ENCODE measurements around the gene CTRB1.
"Not testable (repeated sequence)": the region's sequence is repeated elsewhere in the genome, so short reads cannot be mapped to it uniquely, and the experiment has no call there.

Gene CTRB1

DNA sequence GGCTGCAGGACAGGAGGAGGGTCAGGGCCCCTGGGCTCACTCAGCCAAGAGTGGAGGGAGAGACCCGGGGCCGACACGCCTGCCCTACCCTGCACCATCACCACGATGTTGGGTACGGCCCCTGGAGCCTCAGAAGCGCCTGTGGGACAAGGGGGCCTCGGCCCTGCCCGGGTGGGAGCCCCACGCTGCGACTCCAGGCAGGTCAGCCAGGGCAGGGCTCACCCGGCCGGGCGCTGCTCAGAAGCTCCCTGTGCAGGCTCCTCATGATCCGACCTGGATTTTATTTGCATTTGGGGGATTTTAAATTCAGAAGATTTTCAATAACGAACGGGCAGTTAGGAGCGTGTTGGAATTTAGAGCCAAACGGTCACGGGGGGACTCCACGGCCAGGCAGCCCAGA lies 13.9 kb upstream of the CTRB1 start:
- DNase-seq: not testable (repeated sequence)

DNA sequence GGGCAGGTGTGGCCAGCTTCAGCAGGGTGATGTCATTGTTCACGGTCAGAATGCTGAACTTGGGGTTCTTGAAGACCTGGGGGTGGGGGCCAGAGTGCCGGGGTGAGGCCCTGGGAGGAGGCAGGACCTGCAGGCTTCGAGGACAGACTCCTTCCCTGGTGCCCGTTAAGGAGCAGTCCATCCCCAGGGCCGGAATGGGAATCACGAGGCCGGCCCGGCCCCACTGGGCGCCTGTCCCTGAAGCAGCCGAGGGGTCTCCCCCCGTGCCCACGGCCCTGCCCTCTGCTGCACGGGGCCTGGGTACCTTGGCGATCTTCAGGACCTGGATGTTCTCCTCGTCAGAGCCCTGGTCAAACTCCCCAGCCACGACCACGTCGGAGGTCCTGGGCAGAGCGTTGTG lies 13.3 kb upstream of the CTRB1 start:
- DNase-seq: not testable (repeated sequence)

DNA sequence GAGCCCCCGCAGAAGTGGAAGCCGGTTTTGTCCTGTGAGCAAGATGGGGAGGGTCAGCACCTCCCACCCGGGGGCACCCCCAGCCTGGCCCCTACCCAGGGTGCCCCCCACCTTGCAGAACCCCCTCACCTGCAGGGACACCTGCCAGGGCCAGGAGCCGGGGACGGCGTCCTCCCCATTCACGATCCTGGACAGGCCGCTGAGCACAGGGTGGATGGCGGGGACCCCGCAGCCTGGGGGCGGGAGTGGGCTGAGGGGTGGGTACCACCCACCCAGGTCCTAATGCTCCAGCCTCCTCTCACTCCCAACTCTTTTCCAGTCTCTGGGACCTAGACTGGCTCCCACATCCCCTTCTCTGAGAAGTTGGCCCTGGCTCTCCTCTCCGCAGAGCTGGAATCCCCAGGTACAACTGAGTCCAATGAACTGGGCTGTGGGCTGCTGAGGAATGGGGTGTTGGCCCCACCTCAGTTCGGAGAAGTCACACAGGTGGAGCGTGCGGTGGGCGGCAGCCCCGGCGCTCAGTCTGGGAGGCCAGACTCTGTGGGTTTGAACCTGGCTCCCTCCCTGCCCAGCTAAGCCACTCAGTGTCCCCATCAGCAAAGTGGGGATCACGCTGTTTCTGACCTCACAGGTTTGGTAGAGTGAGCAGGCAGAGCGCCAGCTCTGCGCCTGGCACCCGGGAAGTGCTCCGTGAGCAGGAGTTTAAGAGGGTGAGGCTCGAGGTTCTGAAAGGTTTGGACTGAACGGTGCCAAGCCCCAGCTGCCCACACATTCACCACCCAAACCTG lies 12.6 kb upstream of the CTRB1 start:
- not testable (repeated sequence) for DNase-seq

DNA sequence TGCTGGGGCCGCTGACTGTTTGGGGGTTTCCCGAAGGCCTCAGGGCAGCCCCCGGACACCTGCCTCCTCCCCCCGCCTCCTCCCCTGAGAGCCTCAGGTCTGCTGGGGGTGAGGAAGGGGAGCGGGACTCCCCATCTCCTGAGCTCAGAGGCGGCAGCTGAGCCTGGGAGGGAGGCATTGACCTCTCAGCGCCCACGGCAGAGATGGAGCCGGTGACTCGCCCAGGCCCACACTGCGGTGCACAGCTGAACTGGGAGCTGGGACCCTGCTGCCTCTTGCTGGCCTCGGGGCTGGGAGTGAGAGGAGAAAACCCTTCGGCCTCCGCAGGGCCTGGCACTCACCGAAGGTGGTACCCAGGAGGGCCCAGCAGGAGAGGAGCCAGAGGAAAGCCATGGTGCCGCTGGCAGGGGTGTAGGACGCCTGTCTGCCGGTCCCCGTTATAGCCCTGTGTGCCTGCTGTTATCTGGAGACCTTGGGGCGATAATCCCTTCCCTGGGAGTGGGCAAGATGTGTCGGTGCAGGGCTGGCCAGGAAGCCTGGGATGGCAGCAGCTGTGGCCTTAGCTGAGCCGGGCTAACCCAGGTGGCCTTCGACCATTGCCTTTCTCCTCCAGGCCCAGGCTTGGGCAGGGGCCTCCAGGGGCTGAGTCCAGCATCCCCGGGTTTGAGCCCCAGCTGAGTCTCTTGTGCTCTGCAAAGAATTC lies 11.9 kb upstream of the CTRB1 start, which contains the start of gene CTRB2:
TSS of gene CTRB2 (minus strand) at position 413 of the 703 bp plus-strand sequence. CDS start at position 393, 20 bp downstream.
- DNase-seq: no peak

DNA sequence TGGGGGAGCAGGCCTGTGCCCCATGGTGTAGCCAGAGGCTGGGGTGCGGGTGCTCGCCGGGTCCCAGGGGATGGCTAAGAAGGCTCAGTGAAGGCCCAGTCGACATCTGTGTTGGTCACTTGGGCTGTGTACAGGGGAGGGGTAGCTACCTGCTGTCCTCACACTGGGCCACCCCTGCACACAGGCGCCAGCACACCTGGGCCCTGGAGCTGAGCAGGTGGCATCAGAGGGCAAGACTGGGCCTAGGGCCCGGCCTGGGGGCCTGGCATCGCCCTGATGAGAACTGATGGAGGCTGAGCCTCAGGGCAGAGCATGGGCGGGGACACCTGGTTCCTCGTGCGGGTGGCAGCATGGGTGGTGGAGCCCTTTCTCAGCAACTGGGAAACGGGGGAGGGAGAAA lies 11.0 kb upstream of the CTRB1 start:
- DNase-seq: no peak

DNA sequence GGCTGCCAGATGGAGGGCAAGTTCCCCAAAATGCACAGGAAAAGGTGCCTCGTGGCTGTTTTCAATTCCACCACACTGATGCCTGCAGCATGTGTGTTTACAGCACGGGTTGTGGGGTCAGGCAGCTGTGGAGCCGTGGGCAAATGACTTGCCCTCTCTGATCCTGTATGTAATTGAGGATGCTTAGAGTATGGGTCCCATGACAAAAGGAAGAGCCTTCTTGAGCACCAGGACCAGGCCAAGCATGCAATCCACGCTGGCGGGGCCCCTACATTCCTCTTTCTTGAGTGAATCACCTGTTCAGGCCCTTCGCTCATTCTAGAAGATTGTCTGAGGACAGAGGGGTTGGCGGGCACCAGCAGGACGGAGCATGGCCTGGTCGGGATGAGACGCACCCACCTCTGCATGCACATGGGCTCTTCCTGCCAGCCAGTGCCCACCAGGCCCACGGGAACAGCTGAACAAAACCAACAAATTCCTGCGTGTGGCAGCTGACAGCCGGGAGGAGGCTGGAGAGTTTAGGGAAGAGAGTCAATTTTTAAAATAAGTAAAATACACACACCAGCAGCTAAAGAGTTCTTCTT lies 10.5 kb upstream of the CTRB1 start:
- DNase-seq: no peak

DNA sequence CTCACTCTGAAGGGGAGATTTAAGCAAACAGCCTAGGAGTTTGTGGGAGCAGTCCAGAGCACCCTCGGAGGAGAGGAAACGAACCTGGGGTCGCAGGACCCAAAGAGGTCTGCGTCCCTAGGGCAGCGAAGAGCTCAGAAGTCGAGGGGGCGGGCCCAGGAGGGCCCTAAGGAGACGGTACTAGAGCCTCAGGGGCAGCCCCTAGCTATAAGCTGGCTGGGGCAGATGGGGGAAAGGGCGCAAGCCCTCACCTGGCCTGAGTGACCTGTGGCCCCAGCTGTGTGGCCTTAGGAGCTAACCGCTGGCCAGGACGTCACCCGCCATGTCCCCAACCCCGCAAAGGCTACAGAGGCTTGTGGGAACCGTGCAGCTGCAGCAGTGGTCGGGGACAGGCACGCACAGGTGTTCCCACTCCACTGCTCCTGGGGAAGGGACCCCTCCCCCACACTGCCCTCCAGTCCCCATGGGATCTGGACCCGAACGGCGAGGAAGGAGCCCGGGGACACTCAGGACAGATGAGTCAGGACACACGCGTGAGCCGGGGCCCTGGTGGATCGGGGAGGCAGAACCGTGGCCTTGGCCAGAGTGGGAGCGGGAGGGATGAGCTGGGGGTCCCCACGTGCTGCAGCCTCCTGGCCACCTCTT lies 9.8 kb upstream of the CTRB1 start:
- no peak for DNase-seq

DNA sequence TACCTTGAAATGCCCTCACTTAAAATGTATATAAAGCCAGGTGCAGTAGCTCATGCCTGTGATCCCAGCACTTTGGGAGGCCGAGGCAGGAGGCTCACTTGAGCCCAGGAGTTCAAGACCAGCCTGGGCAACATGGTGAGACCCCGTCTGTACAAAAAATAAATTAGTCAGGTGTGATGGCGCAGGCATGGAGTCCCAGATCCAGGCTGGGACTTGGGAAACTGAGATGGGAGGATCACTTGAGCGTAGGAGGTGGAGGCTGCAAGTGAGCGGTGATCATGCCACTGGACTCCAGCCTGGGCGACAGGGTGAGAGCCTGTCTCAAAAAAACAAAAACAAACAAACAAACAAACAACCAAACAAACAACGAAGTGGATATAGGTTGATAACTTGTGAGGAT lies 9.3 kb upstream of the CTRB1 start:
- not testable (repeated sequence) for DNase-seq

DNA sequence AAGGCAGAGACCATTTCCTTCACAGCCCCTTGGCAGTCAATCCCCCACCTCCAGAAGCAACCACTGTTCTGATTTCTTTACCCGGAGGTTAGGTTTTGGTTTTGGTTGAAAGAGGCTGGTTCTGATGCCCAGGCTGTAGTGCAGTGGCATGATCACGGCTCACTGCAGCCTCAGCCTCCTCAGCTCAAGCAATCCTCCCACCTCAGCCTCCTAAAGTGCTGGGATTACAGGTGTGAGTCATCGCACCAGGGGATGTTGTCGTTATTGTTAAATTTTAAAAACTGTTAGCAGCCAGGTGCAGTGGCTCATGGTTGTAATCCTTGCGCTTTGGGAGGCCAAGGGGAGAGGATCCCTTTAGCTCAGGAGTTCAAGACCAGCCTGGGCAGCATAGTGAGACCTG lies 8.8 kb upstream of the CTRB1 start:
- no peak for DNase-seq

DNA sequence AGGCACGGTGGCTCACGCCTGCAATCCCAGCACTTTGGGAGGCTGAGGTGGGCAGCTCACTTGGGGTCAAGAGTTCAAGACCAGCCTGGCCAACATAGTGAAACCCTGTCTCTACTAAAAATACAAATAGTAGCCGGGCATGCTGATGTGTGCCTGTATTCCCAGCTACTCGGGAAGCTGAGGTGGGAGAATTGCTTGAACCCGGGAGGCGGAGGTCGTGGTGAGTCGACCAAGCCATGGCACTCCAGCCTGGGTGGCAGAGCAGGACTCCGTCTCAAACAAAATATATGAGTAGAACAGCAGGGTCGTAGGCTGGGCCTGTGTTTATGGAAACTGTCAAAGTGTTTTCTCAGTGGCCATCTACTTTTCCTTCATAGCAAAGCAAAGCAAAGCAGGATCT lies 7.5 kb upstream of the CTRB1 start:
- not testable (repeated sequence) for DNase-seq

DNA sequence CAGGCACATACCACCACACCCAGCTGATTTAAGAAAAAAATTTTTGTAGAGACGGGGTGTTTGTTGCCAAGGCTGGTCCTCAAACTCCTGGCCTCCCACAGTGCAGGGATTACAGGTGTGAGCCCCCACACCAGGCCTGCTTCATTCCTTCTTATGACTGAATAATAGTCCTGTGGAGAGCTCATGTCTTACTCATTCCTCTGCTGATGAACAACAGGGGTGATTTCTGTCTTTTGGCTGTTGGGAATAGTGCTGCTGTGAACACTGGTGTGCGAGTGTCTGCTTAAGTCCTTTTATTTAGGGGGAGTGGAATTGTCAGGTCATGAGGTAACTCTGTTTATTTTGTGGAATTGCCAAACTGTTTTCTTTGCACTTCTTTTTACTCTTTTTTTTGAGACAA lies 2.7 kb upstream of the CTRB1 start:
- no peak for DNase-seq

DNA sequence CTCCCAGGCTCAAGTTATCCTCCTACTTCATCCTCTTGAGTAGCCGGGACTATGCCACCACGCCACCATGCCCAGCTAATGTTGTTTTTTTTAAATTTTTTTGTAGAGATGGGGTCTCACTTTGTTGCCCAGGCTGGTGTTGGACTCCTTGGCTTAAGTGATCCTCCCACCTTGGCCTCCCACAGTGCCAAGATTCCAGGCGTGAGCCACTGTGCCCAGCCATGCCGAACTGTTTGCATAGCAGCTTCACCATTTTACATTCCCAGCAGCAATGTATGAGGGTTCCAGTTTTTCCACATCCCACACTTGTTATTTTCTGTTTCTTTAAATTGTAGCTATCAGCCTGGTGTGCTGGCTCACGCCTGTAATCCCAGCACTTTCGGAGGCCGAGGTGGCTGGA lies 2.2 kb upstream of the CTRB1 start:
- DNase-seq: no peak

DNA sequence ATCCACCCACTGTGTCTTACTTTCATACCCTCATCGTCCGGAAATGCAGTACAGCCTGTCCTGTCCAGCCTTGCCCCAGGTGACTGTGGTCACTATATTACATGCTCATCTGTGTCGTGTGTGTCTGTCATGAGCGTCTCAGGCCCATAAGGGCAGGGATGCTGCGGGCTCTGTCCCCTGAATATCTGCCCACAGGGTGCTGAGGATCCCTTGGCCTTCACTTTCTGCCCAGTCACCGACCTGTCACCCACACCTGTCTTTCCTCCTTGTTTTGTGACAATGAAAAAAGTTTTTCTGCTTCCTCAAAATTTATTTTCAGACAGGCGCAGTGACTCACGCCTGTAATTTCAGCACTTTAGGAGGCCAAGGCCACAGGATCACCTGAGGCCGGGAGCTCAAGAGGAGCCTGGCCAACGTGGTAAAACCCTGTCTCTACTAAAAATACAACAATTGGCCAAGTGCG lies 1.4 kb upstream of the CTRB1 start:
- DNase-seq: no peak

DNA sequence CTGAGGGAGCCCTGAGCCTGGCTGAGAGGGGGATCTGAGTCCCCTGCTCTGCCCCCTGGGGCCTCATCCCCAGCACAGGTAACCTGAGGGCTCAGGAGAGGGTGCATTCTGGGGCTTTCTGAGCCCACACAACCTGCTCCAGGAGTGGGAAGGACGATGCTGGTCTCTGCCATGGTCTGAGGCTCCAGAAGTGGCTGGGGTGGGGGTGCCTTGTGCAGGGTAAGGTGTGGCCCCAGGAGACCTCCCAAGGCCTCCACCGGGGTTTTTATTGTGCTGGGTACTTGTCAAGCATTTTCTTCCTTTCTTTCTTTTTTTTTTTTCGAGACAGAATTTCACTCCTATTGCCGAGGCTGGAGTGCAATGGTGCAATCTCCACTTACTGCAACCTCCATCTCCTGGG lies 300 bp downstream of the CTRB1 start:
- DNase-seq: no peak

DNA sequence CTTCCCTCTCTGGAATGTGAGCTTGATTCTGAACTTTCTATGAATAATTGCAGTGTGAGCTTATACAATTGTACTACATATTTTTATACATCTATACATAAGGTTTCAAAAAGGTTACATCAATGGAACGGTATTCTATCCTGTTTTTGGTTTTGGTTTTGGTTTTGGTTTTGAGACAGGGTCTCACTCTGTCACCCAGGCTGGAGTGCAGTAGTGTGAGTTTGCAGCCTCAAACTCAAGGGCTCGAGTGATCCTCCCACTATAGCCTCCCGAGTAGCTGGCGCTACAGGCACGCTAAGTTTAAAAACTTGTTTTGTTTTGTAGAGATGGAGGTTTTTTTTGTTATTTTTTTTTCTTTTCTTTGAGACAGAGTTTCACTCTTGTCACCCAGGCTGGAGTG lies 1.1 kb downstream of the CTRB1 start:
- no peak for DNase-seq

DNA sequence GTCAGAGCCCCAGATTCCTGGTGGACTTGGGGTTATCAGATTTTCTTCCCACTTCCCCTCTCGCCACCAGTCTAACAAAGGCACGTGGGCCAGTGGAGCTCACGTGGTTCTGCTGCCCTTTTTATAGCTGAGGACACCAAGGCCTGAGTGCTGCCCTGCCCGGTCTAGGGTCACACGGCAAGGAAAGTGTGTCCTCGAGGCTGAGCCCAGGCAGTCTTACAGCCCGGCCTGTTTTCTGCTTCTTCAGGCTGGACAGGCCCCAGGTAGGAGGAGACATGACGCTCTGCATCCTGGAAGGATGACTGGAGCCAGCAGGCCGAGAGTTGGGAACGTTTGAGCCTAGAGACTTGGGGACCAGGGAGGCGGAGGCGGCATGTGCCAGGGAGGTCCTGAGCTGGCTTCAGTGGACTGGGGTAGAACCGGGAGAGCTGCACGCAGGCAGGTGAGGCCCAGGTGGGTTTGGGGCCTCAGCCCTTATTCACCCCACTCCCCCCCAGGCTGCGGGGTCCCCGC lies 3.5 kb downstream of the CTRB1 start:
- DNase-seq: no peak

DNA sequence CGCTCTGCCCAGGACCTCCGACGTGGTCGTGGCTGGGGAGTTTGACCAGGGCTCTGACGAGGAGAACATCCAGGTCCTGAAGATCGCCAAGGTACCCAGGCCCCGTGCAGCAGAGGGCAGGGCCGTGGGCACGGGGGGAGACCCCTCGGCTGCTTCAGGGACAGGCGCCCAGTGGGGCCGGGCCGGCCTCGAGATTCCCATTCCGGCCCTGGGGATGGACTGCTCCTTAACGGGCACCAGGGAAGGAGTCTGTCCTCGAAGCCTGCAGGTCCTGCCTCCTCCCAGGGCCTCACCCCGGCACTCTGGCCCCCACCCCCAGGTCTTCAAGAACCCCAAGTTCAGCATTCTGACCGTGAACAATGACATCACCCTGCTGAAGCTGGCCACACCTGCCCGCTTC lies 4.3 kb downstream of the CTRB1 start:
- not testable (repeated sequence) for DNase-seq

DNA sequence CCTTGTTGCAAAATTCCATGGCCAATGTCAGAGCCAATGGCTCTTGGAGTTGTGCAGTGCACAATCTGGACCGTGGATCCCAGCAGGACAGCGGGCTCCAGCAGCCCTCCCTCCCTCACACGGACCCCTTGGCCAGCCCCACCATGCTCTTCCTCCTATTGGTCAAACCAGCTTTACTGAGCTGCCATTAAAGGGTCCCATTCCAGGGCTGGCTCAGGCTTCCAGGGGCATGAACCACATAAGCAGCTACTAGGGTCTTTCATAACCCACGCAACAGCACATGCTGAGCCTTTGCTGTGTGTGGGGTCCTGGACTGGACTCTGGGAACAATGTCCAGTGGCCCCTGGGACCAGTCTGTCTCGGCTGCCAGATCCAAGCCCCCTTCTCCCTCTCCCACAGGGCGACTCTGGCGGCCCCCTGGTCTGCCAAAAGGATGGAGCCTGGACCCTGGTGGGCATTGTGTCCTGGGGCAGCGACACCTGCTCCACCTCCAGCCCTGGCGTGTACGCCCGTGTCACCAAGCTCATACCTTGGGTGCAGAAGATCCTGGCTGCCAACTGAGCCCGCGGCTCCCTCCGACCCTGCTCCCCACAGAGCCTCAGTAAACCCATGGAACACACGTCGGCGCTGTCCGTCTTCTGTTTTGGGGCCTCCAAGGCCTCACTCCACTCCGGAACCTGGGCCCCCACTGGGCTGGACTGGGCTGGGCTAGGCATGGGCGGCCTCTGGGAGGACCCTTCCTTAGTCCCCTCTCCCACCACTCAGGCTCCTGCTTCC lies 5.7 kb downstream of the CTRB1 start:
- no peak for DNase-seq

DNA sequence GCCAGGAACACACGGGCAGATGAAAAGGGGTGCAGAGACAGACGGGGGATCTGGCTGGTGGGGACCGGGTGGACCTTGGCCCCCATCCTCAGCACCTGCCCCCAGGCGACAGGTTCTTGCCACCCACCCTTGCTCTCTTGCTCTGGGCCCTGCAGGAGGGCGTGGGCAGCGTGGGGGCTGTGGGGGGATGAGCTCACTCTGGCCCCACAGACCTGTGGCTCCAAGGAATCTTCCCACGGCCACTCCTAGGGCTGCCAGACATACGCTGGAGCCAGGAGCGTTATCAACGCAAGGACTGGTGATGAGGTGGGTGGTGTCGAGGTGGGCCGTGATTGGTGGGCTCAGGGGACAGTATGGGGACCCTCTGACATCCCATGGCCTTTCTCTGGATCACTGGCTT lies 6.3 kb downstream of the CTRB1 start:
- no peak for DNase-seq

DNA sequence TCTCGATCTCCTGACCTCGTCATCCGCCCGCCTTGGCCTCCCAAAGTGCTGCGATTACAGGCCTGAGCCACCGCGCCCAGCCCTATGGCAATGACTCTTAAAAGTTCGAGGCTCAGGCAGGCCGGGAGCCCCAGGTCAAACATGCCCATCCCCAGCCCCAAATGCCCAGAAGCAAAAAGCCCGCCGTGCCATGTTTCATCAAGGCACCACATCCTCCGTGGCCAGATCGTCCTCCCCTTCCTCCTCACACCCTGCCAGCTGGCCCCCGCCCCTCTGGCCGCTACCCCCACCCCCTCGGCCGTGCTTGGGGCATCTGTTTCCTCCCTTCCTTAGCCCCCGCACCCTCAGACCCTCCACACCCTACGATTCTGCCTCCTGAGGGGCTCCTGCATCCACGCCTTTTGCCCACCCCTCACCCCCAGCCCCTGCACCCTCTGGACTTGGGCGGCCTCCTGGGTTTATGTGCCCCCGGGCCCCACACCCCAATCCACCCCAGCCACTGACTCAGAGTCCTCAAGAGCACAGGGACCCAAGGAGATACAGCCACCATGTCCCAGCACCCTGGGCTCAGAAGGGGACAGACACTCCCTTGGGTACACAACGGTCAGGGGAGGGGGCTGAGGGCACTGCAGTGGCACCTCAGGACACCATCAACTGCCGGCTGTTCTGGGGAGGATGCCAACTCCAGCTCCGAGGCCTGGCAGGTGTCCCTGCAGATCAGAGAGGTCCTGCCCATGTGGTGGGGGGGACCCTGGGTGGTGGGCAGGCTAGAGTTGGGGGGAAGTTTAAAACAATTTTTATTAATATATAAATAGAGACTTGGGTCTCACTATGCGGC lies 7.1 kb downstream of the CTRB1 start:
- no peak for DNase-seq

DNA sequence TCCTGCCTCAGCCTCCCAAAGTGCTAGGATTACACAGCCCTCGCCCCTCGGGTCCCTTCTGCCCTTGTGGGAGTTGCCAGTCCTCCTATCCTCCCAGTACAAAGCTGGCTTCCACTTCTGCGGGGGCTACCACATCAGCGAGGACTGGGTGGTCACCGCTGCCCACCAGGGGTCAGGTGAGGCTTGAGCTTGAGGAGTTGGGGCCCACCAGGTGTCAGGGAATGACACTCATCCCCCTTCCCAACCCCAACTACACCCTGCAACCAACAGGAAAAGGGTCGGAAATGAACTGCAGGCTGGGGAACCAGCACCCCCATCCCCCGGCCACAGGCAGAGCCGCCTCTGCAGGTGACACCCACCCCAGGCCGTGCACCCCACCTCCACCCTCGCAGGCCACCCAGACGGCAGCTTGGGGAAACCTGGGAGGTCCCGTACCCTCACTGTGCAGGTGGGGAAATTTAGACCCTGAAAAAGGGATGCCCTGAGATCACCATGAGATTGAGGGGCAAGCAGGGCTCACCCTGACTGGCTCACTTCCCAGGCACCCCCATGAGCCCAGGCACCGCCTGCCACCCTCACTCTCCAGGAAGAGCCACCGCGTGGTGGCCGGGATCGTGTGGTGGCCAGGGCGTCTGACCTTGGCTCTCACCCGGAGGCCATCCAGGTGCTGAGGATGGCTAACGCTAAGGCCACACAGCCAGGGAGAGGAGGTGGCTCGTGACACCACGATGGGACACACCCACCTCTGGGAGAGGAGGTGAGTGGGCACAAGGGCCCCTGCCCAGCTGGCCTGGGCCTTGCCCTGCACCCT lies 8.0 kb downstream of the CTRB1 start:
- no peak for DNase-seq
